GM18499 (cell line): Measurements from ENCODE around the gene SORCS3.

ENCODE experiments used
- ATAC-seq: cut with Tn5 transposase; IDR thresholded peaks from one replicate; pipeline ENCODE4 v1.9.1; 2021; ENCODE audit warnings: moderate number of reproducible peaks; ENCODE audit not compliant: insufficient read depth, unreplicated experiment

SORCS3 gene

GRCh38 chr10:104957178-104957841 lies 316.2 kb downstream of the SORCS3 start:
- no peak for ATAC-seq

GRCh38 chr10:104966563-104967297 lies 325.6 kb downstream of the SORCS3 start:
- no peak for ATAC-seq

DNA sequence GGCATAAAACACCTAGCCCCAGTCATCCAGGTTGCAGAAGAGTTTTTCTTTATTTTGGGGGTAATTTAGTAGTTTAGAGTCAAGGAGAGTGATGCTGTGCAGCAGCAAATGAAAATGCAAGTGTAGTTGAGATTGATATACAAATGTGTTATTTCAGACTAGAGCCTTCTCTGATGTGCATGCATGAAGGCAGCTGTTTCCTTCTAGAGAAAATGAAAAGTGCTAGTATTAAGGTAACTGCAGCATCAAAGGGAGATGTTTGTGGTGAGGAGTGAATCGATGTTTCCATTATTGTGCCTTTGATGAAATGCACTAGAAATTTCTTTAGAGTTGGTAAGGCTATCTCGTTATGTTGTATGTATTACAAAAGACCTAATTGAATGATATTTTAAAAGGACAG lies 339.3 kb downstream of the SORCS3 start:
- ATAC-seq: no peak

- ATAC-seq: no peak
These were observed 340.9 kb downstream of the SORCS3 start for GRCh38 chr10:104981995-104982394.

- no peak for ATAC-seq
These were observed 347.6 kb downstream of the SORCS3 start for GRCh38 chr10:104988686-104989085.

DNA sequence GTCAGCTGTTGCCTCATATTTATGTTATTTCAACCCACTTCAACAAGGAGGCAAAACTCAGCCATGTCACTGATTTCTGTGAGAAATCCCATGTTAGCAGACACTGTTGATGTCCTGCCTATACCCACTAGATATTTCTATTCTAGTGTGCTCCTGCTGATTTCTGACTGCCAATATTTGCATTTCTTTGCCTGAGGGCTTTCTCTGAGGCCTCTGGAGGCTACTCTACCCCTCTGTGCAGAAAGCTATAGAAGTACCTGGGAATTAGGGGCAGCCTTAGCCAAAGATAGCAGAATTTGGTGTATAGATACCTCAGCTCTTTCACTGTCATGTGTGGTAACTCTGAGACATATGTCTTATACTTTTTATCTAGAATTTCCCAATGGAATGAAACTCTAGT lies 348.8 kb downstream of the SORCS3 start:
- ATAC-seq: no peak

- no peak for ATAC-seq
These were observed 352.0 kb downstream of the SORCS3 start for GRCh38 chr10:104993085-104993484.

DNA sequence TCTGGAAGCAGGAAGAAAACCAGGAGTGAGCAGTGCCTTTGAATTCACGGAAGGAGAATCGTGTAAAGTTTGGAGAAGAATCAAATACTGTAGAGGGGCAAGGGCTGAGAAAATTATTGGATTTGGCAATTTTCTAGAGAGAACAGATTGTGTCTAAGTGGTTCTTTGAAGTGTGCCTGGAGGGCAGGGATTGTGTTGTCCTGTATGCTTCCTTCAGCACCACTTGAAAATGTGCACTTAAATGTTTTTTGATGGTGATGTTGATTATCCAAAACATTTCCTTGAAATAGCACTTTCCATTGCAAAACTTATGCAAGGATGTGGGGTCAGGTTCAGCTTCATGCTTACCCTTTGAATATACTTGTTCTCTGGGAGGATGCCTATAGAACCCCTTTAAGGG lies 360.2 kb downstream of the SORCS3 start:
- ATAC-seq: no peak

DNA sequence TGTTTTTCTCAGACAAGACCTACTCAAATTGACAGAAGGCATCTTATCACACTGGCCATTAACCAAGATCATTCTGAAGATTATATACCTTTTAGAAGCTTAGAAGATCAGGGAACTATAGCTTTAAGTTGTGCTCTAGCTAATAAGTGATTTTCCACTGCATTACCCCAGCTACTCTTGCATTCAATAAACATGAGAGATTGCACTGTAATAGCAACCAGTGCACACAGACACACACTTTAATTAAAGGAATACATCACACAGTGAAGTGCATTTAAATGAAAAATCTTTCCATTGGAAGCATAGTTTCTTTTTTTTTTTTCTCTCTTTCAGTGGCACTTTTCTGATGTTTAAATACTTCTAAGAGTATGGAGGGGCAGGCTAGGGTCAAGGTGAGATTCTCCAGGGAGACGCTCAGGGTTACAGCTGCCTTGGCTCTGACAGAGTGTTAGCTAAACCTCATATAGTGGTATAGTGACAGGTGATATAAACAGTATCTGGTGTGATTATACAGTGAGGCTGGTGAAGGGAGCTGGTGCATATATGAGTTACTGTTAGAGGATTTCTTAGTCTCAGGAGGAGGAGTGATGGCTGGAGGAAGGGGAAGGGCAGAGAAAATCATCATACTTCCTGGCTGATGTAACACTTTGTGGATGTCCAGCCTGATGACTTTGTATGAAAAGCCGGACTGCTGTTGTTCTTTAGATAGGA lies 369.5 kb downstream of the SORCS3 start:
- ATAC-seq: no peak

DNA sequence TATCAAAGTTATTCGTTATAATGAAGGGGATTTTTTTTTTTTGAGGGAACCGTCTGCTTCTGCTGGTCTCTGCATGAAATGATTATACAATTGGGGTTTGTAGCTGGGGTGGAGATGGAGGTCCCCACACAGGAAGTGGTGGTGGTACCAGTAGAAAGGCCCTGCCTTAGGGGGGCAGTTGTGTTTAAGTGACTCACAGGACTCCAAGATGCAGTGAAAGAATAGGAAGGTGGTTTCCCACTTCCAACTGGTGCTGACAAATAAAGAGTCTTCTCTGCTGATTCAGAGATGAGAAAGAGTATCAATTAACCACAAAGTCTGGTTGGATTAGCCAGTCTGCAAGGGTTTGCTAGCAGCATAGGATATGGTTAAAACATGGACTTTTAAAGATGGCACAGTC lies 376.0 kb downstream of the SORCS3 start:
- no peak for ATAC-seq

DNA sequence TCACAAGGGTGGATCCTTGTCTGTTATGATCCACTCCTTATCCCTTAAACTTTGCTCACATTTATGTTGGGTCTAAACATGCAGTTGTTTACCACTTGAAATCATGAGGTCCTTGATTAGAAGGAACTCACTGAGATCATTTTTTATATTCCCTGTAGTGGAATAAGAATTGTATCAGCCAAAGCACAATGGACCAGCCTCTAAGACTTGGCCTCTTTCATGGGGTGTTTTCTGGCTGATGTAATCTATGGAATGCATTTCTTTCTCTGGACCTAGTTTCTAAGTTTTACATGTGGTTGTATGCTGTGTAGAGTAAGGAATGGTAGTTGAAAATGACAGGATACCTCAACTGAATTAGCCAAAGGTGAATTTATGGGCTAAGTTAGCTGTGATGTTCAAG lies 376.6 kb downstream of the SORCS3 start:
- no peak for ATAC-seq

DNA sequence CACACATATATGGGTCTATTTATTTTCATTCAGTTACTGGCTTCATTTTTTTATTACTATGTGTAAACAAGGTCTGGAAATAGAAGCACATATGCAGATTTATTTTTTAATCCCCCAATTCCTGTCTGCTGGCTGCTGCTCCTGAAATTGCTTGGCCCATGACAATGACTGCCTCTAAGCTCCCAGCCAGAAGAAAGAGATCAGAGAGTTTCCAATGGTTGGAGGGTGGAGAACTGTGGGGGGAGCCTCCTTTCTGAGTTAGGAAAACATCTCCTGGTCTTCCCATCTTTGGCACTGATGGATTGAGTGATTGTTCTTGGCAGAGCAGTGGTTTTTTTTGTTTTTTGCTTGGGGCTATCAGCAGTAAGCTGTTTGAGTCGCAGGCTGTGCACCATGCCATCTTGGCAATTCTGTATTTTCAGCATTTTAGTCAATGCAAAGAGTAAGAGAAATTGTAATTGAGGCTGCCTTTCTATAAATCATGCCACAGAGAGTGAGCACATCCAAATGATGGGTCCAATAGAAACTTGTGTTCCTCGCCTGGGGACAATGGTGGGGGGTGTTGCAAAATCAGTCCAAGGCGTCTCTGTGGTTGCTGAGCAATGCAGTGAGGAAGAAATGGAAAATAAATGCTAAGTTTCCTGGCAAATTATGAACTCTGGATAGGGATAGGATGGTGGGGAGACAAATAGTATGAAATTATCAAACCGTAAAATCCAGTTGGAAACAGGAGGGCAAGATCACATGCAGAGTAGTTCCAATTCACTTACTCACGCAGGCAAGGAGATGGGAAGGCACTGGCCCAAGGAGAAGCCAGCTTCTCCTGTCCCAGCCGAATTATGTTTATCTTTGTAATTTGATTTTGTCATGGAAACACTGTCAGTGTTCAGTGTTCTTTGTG lies 382.4 kb downstream of the SORCS3 start:
- ATAC-seq: no peak

- ATAC-seq: no peak
These were observed 383.1 kb downstream of the SORCS3 start for GRCh38 chr10:105024184-105024583.

DNA sequence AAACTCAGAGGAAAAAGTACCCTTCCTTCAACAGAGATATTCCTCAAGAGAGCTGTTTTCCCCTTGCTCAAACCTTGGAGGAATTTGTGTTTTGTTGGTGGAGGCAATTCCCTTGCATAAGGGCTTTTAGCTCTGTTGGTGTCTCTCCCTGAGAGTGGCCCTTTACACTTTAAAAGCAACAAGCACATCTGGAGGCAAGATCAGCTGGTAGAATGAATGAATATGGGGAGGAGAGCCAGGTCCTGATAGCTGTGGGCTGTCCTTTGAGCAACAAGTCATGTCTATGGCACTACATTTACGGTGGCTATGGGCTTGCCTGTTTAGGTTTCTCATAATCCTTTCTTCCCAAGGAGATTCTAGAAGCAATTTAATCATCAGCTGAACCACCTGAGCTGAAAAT lies 384.0 kb downstream of the SORCS3 start:
- no peak for ATAC-seq

DNA sequence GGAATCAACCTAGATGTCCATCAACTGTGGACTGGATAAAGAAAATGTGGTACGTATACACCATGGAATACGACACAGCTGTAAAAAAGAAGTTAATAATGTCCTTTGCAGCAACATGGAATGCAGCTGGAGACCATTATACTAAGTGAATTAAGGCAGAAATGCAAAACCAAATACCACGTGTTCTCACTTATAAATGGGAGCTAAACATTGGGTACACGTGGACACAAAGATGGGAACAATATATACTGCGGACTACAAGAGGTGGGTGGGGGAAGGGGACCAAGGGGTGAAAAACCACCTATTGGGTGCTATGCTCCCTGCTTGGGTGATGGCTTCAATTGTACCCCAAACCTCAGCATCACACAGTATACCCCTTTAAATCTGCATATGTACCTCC lies 385.5 kb downstream of the SORCS3 start:
- ATAC-seq: no peak

GRCh38 chr10:105029286-105029685 lies 388.2 kb downstream of the SORCS3 start:
- ATAC-seq: no peak

GRCh38 chr10:105037022-105037421 lies 395.9 kb downstream of the SORCS3 start:
- no peak for ATAC-seq

GRCh38 chr10:105041956-105042355 lies 400.9 kb downstream of the SORCS3 start:
- no peak for ATAC-seq

DNA sequence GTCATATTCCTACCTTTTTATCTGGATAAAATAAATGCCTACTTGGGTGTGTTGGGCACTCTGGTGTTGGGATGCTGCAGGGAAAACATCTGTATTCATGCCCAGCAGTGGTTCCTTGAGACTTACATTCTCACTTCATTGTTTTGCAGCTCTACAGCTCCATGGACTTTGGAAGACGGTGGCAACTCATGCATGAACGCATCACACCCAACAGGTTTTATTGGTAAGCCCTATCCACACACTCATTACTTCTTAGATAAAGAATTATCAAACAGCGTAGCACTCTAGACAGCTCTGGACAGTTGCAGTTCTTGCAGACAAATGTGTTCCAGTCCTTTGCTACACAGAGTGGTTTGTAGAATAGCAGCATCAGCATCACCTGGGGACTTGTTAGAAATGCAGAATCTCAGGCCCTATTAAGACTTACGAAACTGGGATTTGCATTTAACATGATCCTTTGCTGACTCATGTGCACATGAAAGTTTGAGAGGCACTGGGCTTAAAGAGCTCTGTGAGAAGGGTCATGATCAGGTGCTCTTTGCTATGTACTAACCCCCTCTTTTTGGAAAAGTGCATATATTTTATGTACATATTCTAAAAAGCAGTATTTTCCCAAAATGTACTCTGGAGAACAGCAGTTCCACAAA lies 401.9 kb downstream of the SORCS3 start:
- ATAC-seq: no peak

DNA sequence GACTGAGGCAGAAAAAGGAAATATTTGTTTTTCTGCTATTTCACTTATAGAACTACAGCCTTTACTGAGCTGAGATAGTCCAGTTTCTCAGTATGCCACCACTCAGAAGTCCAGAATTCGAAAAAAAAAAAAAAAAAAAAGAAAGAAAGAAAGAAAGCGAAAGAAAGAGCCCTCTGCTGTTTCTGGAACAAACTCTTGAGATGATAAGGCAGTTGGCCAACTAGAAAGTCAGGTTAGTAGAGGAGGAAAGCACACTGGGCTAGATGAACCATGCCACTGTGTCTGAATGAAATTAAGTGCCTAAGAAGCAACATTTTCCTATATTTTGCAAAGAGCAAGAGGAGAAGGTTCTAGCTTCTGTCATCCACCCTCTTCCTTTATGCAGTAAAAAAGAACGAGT lies 403.8 kb downstream of the SORCS3 start:
- ATAC-seq: no peak
